Gastrocnemius medialis (tissue), 4 donors: Measurements from ENCODE around the gene STARD13.

ENCODE experiments used
- CTCF ChIP-seq, 5 experiments: fragments of 450-650 bp in 3 of 5; fragments of 200-600 bp in 2 of 5; sonication (generic) in 2 of 5; IDR thresholded peaks in 4 of 5; conservative IDR thresholded peaks in 1 of 5; 1 replicate in 4 of 5; 2 replicates in 1 of 5; pipeline ENCODE4 v1.5.1; 2016 to 2019; ENCODE audit warnings: antibody characterized with exemption in 5 of 5, mild to moderate bottlenecking in 3 of 5, moderate library complexity in 3 of 5
- POLR2A ChIP-seq, 2 donors: fragments of 450-650 bp; IDR thresholded peaks; one replicate each; pipeline ENCODE4 v1.6.1; 2017; ENCODE audit warnings: antibody characterized with exemption in 2 of 2, mild to moderate bottlenecking in 2 of 2, moderate library complexity in 2 of 2

- TF ChIP-seq POLR2A (IDR thresholded peaks at IDR 0.05), result no peak
- no peak for TF ChIP-seq CTCF (IDR thresholded peaks at IDR 0.05 in 4 of 5, conservative IDR thresholded peaks at IDR 0.05 in 1 of 5)
Measured at GRCh38 chr13:33232883-33233282, 52.7 kb downstream of the STARD13 start.
